ENCODE results near the gene CD96.

- TF ChIP-seq CTCF (IDR thresholded peaks at IDR 0.05) (no peak), EP300 (IDR thresholded peaks at IDR 0.05) (no peak)
Measured at GRCh38 chr3:111577113-111577512, 35.1 kb downstream of the CD96 start.

All from ovary (tissue), 3 donors.